ENCODE results near the gene WEE2. TPM values are rescaled to one million over a fixed set of nuclear protein-coding genes. Genes with fewer than 3 reads are reported as not detected.

Gene WEE2
- total RNA-seq, 1 experiment from 2014 or later, result 0.04 TPM

DNA sequence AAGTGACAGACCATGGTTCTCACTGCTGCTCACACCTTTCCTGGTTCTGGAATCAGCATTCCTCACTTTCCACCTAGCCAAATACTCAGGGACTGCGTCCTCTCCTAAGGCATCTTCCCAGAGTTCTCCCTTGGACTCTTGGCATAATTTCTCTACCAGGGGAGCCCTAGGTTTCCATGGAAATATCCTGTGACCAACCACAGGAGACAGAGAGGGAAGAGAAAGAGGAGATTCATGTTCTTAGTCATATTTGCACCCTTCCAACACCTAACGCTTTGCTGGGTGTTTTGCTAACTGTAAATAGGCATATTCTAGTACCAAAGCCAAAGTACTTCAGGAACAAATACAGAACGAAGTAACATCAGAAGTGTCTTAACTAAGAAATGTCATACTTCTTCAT is 34.8 kb upstream of the WEE2 start (continued):
- TF ChIP-seq TEAD1 (CRISPR knock-in tag; IDR thresholded peaks at IDR 0.05), result no peak
- TF ChIP-seq, protein P1, sequence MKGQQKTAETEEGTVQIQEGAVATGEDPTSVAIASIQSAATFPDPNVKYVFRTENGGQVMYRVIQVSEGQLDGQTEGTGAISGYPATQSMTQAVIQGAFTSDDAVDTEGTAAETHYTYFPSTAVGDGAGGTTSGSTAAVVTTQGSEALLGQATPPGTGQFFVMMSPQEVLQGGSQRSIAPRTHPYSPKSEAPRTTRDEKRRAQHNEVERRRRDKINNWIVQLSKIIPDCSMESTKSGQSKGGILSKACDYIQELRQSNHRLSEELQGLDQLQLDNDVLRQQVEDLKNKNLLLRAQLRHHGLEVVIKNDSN (CRISPR knock-in tag; IDR thresholded peaks at IDR 0.05), result no peak
- TF ChIP-seq, protein P2, sequence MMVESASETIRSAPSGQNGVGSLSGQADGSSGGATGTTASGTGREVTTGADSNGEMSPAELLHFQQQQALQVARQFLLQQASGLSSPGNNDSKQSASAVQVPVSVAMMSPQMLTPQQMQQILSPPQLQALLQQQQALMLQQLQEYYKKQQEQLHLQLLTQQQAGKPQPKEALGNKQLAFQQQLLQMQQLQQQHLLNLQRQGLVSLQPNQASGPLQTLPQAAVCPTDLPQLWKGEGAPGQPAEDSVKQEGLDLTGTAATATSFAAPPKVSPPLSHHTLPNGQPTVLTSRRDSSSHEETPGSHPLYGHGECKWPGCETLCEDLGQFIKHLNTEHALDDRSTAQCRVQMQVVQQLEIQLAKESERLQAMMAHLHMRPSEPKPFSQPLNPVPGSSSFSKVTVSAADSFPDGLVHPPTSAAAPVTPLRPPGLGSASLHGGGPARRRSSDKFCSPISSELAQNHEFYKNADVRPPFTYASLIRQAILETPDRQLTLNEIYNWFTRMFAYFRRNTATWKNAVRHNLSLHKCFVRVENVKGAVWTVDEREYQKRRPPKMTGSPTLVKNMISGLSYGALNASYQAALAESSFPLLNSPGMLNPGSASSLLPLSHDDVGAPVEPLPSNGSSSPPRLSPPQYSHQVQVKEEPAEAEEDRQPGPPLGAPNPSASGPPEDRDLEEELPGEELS (CRISPR knock-in tag; IDR thresholded peaks at IDR 0.05), result no peak
- TF ChIP-seq JUN (CRISPR knock-in tag; IDR thresholded peaks at IDR 0.05), result no peak

DNA sequence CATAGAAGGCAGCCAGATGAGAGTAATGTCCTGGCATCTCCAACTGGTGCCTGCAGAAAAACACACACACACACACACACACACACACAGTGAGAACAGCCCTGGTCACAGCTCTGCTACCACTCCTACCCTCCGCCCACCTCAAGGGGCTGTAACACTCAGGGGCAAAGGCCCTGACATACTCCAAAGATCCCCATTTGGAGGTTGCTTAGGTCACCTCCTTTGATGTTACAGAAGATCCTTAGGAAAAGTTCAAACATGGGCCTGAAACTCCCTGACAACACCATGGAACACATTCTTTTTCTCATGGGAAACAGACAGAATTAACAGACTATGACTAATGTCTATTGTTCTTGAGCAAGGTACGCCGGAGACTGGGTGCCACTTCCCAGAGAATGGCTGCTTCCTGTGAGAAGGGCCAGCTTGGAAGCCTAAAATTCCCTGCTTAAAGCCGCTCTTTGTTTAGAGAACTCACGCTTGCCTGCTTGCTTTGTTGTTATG is 33.9 kb upstream of the WEE2 start:
- ChIA-PET CTCF (interaction anchor here (0.6 to 3.0 kb wide), 20 partner anchors 10 to 660 kb away, joined by 3 to 26 read pairs (median 4); partner anchors contain the start of genes MRPS33 and SSBP1), POLR2A (no interaction called here)
- DNase-seq (ENCODE audit: low spot score), result no peak
- Mint-ChIP-seq H3K4me3 (no peak overlapping the region), H3K9me3 (peaks cover 10% of the 10 kb centered on the region), H3K27me3 (ENCODE audit: low read depth) (no peaks in the 10 kb centered on the region), H3K36me3 (peaks cover 34% of the 10 kb centered on the region), H3K4me1 (peaks cover 7% of the 10 kb centered on the region), H3K27ac (peak overlapping the region; percentile 93)
- ATAC-seq, result peak; percentile 69
- TF ChIP-seq ZNF263 (CRISPR knock-in tag; IDR thresholded peaks at IDR 0.05; ENCODE audit: low read depth), result no peak
- no peak for TF ChIP-seq RORB (CRISPR knock-in tag; IDR thresholded peaks at IDR 0.05)
- TF ChIP-seq, protein P3, sequence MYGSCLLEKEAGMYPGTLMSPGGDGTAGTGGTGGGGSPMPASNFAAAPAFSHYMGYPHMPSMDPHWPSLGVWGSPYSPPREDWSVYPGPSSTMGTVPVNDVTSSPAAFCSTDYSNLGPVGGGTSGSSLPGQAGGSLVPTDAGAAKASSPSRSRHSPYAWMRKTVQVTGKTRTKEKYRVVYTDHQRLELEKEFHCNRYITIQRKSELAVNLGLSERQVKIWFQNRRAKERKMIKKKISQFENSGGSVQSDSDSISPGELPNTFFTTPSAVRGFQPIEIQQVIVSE (CRISPR knock-in tag; IDR thresholded peaks at IDR 0.05; ENCODE audit: borderline replicate concordance), result no peak
- TF ChIP-seq JAZF1 (CRISPR knock-in tag; IDR thresholded peaks at IDR 0.05), result no peak
- TF ChIP-seq, protein P4, sequence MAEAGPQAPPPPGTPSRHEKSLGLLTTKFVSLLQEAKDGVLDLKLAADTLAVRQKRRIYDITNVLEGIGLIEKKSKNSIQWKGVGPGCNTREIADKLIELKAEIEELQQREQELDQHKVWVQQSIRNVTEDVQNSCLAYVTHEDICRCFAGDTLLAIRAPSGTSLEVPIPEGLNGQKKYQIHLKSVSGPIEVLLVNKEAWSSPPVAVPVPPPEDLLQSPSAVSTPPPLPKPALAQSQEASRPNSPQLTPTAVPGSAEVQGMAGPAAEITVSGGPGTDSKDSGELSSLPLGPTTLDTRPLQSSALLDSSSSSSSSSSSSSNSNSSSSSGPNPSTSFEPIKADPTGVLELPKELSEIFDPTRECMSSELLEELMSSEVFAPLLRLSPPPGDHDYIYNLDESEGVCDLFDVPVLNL (CRISPR knock-in tag; IDR thresholded peaks at IDR 0.05; ENCODE audit: borderline replicate concordance, low read depth), result no peak
- no peak for TF ChIP-seq TP53 (CRISPR knock-in tag; IDR thresholded peaks at IDR 0.05)
- TF ChIP-seq, protein P5, sequence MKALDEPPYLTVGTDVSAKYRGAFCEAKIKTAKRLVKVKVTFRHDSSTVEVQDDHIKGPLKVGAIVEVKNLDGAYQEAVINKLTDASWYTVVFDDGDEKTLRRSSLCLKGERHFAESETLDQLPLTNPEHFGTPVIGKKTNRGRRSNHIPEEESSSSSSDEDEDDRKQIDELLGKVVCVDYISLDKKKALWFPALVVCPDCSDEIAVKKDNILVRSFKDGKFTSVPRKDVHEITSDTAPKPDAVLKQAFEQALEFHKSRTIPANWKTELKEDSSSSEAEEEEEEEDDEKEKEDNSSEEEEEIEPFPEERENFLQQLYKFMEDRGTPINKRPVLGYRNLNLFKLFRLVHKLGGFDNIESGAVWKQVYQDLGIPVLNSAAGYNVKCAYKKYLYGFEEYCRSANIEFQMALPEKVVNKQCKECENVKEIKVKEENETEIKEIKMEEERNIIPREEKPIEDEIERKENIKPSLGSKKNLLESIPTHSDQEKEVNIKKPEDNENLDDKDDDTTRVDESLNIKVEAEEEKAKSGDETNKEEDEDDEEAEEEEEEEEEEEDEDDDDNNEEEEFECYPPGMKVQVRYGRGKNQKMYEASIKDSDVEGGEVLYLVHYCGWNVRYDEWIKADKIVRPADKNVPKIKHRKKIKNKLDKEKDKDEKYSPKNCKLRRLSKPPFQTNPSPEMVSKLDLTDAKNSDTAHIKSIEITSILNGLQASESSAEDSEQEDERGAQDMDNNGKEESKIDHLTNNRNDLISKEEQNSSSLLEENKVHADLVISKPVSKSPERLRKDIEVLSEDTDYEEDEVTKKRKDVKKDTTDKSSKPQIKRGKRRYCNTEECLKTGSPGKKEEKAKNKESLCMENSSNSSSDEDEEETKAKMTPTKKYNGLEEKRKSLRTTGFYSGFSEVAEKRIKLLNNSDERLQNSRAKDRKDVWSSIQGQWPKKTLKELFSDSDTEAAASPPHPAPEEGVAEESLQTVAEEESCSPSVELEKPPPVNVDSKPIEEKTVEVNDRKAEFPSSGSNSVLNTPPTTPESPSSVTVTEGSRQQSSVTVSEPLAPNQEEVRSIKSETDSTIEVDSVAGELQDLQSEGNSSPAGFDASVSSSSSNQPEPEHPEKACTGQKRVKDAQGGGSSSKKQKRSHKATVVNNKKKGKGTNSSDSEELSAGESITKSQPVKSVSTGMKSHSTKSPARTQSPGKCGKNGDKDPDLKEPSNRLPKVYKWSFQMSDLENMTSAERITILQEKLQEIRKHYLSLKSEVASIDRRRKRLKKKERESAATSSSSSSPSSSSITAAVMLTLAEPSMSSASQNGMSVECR (CRISPR knock-in tag; IDR thresholded peaks at IDR 0.05; ENCODE audit: borderline replicate concordance), result no peak
- TF ChIP-seq, protein P6, sequence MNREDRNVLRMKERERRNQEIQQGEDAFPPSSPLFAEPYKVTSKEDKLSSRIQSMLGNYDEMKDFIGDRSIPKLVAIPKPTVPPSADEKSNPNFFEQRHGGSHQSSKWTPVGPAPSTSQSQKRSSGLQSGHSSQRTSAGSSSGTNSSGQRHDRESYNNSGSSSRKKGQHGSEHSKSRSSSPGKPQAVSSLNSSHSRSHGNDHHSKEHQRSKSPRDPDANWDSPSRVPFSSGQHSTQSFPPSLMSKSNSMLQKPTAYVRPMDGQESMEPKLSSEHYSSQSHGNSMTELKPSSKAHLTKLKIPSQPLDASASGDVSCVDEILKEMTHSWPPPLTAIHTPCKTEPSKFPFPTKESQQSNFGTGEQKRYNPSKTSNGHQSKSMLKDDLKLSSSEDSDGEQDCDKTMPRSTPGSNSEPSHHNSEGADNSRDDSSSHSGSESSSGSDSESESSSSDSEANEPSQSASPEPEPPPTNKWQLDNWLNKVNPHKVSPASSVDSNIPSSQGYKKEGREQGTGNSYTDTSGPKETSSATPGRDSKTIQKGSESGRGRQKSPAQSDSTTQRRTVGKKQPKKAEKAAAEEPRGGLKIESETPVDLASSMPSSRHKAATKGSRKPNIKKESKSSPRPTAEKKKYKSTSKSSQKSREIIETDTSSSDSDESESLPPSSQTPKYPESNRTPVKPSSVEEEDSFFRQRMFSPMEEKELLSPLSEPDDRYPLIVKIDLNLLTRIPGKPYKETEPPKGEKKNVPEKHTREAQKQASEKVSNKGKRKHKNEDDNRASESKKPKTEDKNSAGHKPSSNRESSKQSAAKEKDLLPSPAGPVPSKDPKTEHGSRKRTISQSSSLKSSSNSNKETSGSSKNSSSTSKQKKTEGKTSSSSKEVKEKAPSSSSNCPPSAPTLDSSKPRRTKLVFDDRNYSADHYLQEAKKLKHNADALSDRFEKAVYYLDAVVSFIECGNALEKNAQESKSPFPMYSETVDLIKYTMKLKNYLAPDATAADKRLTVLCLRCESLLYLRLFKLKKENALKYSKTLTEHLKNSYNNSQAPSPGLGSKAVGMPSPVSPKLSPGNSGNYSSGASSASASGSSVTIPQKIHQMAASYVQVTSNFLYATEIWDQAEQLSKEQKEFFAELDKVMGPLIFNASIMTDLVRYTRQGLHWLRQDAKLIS (CRISPR knock-in tag; IDR thresholded peaks at IDR 0.05; ENCODE audit: borderline replicate concordance), result no peak
- no peak for TF ChIP-seq CREB1 (CRISPR knock-in tag; IDR thresholded peaks at IDR 0.05)
- TF ChIP-seq, protein P7, sequence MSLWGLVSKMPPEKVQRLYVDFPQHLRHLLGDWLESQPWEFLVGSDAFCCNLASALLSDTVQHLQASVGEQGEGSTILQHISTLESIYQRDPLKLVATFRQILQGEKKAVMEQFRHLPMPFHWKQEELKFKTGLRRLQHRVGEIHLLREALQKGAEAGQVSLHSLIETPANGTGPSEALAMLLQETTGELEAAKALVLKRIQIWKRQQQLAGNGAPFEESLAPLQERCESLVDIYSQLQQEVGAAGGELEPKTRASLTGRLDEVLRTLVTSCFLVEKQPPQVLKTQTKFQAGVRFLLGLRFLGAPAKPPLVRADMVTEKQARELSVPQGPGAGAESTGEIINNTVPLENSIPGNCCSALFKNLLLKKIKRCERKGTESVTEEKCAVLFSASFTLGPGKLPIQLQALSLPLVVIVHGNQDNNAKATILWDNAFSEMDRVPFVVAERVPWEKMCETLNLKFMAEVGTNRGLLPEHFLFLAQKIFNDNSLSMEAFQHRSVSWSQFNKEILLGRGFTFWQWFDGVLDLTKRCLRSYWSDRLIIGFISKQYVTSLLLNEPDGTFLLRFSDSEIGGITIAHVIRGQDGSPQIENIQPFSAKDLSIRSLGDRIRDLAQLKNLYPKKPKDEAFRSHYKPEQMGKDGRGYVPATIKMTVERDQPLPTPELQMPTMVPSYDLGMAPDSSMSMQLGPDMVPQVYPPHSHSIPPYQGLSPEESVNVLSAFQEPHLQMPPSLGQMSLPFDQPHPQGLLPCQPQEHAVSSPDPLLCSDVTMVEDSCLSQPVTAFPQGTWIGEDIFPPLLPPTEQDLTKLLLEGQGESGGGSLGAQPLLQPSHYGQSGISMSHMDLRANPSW (CRISPR knock-in tag; conservative IDR thresholded peaks at IDR 0.05; ENCODE audit: low read depth), result no peak
- no peak for TF ChIP-seq ZNF396 (CRISPR knock-in tag; IDR thresholded peaks at IDR 0.05; ENCODE audit: borderline replicate concordance)
- no peak for TF ChIP-seq PRRX2 (CRISPR knock-in tag; IDR thresholded peaks at IDR 0.05)
- no peak for TF ChIP-seq ESRRA (CRISPR knock-in tag; IDR thresholded peaks at IDR 0.05; ENCODE audit: borderline replicate concordance)
- no peak for TF ChIP-seq GTF2I (CRISPR knock-in tag; conservative IDR thresholded peaks at IDR 0.05)
- no peak for TF ChIP-seq NR3C1 (CRISPR knock-in tag; conservative IDR thresholded peaks at IDR 0.05; ENCODE audit: low read depth)
